Hepatic stellate cell (primary cell): ENCODE data around the gene KIF21B.

Source experiments
- DNase-seq: peaks from one replicate; pipeline ENCODE4 v3.0.0; 2011; ENCODE audit warnings: low spot score

Gene KIF21B

GRCh38 chr1:201019321-201019977 lies 4.1 kb downstream of the KIF21B start:
- peak; percentile 55 for DNase-seq

DNA sequence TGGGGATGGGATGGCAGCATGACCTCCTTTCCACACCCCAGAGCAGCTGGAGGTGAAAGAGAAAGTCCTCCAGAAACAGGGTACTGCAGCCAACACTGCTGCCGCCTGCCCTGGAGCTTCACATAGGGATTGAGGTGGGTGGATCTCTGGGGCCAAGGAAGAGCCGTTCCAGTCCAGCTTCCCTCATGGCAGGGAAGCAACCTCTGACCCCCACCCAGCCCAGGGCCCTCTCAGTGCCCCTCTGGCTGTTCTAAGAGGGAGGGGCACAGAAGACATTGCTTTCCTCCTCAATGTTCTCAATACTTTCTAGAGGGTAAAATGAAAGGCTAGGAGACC lies 5.7 kb downstream of the KIF21B start:
- DNase-seq = no peak

GRCh38 chr1:201016943-201017827 lies 6.3 kb downstream of the KIF21B start:
- DNase-seq = no peak

DNA sequence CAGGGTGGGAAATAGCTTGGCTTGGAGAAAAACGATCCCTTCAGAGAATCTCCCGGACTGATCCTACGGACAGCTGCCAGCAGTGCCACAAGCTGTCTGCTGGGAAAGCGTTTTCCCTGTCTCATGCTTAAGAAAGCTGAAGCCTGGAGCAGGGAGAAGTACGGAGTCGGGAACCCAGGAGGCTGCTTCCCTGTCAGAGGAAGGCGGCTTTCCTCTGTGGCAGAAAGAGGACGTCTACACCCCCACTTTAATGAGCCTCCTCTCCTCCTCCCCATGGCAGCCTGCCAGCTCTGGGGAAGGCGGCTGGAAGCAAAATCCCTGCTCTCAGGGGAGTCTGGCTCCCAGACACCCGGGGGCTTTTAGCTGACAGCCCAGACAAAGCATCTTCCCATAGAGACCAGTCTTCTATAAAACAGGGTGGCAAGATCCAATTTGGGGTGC lies 7.3 kb downstream of the KIF21B start:
- DNase-seq = peak; percentile 40

DNA sequence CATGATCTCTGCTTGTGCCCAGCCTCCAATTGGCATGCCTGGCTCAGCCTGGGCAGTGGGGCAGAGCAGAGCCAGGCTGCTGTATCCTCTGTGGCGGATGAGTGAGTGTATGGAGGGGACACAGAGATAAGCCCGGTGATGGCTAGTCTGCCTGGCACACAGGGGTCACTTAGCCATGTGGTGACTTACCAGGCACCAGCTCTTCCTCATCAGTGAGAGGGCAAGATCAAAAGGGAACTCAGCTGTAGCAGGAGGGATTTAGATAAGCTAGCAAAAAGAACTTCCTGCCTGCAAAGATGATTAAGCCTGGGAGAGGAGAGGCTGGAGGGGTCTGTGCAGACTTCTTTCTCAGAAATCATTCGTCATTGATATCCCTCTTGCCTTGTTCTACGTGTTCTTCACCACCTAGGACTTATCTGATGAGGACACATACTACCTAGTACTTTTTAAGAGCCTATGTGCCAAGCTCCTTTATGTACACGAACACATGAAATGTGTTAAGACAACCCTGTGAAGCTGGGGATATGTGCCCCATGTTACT lies 7.9 kb downstream of the KIF21B start:
- no peak for DNase-seq

DNA sequence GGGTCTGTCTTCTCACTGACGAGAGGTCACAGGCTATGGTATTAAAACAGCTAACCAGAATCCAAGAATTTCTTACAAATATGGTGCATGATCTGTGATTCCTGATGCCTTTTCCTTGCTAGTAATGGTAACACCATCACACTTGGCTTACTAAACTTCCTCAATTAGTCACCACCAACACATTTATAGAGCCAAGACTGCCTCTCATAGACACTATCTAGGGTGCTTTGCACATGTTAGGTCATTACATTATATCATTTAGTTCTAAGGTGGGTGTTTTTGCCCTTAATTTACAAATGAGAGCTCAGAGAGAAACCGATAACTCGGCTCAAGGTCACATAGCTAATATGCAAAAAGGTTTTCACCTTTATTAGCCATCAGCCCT lies 8.7 kb downstream of the KIF21B start:
- DNase-seq = no peak

DNA sequence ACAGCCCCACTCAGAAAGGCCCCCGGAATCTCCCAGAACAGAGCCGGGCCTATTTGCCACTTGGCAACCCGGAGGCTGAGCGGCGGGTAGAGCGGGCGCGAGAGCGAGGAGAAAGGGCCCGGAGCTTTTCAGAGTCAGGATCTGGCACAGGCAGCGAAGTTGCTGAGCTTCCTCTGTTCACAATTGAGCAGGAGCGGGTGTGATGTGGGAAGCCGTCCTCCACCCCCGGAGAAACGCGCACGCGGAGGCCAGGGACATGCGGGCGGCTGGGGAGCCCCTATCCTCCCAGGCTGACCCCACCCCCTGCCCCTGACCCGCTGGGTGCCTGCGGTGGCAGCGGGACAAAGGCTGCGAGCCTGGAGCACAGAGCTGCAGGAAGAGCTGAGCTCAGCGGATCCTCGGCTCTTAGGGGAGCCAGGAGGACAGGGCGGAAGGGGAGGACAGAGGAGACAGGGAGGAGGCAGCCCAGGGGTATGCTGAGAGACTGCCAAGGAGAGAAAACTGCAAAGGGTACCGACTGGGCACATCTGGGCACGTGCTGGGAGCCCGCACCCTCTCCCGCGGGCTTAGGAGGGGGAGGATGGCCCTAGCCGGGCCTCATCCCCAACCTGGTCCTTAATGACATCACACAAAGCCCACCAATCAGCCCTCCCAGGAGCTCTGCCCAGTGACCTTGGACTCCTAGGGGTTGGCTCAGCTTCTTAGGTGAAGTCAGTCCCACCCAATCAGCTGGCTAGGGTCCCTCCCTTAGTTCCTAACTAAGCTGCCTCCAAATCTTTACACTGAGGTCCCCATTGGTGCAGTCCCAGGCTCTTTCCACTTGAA lies 9.3 kb downstream of the KIF21B start:
- no peak for DNase-seq

DNA sequence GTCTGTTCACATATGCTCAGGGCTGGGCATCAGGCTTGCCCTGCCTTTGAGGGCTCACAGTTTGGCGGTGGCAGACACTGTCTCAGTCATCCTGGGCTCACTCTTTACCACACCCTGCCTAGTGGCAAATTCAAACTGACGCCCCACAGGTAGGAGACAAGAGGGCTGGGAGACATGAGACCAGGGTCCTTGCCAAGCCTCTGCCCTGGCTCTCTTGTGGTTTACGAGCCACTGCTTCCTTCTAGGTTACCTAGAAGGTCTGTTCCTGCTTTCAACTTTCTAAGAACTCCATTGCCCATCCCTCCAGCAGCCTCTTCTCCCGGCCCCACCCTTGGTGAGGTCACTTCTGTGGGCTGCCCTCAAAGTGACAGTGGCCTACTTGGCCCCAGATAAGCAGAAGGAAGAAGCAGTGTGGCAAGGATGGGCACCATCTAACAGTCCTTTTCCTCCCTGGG lies 10.5 kb downstream of the KIF21B start:
- DNase-seq = no peak

GRCh38 chr1:201011616-201012015 lies 11.9 kb downstream of the KIF21B start:
- DNase-seq = no peak

DNA sequence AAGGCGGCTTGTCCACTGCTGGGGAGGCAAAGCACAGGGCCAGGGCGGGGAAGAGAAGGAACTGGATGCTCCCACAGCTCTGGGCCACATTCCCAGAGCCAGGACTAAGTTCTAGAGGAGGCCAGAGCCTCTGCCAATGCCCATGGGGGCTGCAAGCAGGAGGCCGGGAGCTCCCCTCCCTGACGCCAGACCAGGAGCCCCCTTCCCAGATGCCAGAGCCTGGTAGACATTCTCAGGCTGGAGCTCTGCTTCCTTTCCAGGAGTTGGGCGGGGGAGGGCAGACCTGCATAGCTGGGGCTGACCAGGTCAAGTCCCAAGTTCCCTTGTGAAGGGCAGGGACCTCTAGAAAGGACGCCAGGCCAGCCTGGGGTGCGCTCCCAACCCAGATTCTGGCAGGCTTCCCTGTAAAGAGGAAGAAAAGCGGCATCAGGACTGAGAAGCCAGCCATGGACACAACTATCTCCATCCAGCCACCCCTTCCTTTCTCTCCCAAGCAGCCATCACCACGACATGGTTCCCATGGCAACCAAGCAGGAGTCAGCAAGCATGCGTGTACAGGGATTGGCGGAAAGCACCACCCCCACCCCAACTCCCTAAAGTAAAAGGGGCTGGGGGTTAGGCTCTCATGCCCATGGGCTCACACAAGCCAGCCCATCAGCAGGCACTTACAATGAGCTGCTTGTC lies 13.4 kb downstream of the KIF21B start:
- DNase-seq = no peak

DNA sequence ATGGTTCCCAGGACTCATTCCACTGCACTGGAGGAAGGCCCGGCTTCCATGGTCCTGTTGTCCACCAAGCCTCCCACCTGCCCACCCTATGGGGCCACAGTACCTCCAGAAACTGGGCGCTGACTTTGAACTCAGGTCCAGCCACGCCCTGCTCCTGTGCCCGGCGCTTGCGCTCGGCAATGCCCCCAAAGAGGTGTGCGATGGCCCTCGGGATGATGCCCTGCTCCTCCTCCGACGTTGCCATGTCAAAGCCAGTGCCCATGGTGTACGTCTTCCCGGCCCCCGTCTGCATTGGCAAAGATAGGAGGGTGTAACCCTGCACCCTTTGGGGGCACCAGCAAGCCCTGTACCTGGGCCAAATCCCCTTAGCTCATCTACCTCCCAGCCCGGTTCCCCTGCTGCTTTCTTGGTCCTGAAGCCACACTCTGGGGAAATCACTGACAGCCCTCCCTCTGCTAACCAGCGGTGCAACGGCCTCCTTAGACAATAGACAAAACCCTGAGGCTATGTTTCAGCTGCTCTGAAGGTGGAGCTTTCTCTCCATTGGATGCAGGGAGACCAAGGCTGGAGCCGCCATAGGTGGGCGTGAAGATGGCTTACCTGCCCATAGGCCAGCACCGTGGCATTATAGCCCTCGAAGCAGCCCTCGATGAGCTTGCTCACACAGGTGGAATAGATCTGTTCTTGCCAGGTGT lies 14.7 kb downstream of the KIF21B start:
- no peak for DNase-seq

DNA sequence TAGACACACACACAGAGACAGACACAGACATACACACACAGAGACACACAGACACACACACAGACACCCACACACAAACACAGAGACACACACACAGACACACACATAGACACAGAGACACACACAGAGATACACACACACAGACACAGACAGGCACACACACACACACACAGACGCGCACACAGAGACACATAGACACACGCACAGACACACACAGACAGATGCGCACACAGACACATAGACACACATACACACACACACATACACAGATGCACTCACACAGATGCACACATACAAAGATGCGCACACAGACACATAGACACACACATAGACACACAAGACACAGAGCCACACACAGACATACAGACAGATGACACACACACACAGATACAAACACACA lies 16.0 kb downstream of the KIF21B start:
- no peak for DNase-seq

DNA sequence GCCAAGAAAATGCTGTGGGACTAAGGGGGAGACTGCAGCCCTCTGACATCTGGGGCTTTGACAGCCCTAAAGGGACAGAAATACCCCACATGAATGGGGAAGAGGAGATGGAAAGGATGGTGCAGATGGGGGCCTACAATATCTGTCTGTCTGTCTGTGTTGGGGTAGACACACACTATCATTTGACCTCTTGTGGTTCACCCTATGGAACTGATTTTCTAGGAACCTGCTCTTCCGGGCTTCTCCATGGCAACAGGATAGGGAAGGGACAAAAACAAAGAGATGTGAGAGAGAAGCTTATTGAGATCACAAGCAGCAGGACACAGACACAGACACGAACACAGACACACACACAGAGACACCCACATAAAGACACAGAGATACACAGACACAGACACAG lies 17.1 kb downstream of the KIF21B start:
- DNase-seq = no peak

GRCh38 chr1:201004732-201005131 lies 18.8 kb downstream of the KIF21B start:
- no peak for DNase-seq

GRCh38 chr1:201004154-201004553 lies 19.4 kb downstream of the KIF21B start:
- no peak for DNase-seq

DNA sequence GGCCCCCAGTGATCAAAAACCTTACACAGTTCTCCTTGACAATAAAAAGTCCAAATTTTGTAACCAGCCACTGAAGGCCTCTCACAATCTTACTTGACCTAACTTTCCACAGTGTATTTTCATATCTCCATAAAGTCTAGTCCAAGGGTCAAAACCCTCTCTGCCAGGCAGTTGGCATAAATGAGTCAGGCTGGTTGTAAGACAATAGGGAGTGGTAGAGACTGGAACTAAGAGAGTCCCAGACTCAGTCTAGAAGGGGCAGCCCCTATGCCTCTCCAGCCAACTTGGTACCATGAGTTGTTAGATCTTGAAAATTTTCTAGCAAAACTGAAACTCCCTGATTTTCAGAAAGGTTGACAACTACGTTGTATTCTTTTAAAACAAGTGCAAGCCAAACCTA lies 21.0 kb downstream of the KIF21B start:
- DNase-seq = no peak

GRCh38 chr1:201001962-201002361 lies 21.6 kb downstream of the KIF21B start:
- no peak for DNase-seq

GRCh38 chr1:201000391-201000790 lies 23.1 kb downstream of the KIF21B start:
- DNase-seq = no peak

- no peak for DNase-seq
These were observed 23.8 kb downstream of the KIF21B start for GRCh38 chr1:200999667-201000066.

DNA sequence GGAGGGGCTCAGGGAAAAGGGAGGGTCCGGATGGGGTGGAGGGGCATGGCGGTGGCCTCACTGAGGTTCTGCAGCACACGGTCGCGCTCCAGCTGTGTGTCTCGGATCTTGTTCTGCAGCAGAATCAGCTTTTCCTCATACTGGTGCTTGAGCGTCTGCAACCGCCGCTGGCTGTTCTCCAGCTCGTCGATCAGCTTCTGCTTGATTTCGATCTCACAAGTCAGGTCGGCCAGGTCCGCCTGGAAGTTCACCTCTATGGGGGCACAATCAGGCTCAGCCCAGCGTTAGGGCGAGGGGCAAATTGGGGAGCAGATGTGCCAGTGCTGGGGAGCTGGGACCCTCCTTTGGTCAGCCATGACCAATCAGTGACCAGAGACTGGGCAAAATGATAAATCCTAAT lies 25.2 kb downstream of the KIF21B start:
- DNase-seq = no peak

- no peak for DNase-seq
These were observed 31.0 kb downstream of the KIF21B start for GRCh38 chr1:200992382-200993048.
